GM06990 (cell line): ENCODE data around the gene HK2.

Experiments used
- DNase-seq: peaks from one replicate; pipeline ENCODE4 v3.0.0-alpha.2; 2011; ENCODE audit not compliant: insufficient read length; ENCODE audit errors: extremely low read depth
- H3K27me3 ChIP-seq: replicated peaks from 2 replicates; pipeline ENCODE4 v1.6.0; 2011; ENCODE audit warnings: low read length; ENCODE audit not compliant: control insufficient read depth, insufficient read depth
- H3K36me3 ChIP-seq: 2 replicates; pipeline ENCODE4 v1.5.1; 2011; ENCODE audit warnings: low read length; ENCODE audit not compliant: control insufficient read depth, insufficient read depth
- H3K4me3 ChIP-seq: replicated peaks from 2 replicates; pipeline ENCODE4 v1.5.1; 2011; ENCODE audit warnings: low read depth, mild to moderate bottlenecking, control low read depth, low read length
- TF ChIP-seq, protein P1 (sequence below): IDR thresholded peaks from 2 replicates; pipeline ENCODE4 v1.5.1; 2011; ENCODE audit warnings: low read length, control low read depth, mild to moderate bottlenecking, inconsistent platforms; ENCODE audit not compliant: insufficient read depth, poor library complexity, severe bottlenecking

Gene HK2

DNA sequence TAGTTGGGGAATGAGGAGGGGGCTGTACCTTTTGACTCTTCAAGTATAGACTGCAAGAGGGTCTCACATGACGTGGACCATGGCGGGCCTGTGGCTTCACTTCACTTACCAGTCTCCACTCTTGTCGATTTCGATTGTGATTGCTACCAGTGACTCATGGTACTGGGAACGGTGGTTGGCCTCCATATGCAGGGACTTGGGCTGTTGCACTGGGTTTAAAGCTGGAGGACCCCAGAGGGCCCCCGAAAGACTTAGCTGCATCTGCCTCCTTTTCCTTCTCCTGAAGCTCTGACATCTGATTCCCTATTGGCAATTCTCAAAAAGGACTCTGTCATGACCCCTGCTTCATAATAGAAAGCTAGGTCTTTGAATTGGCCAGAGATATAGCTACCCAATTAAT lies 43.4 kb downstream of the HK2 start:
- Histone ChIP-seq H3K36me3 (peaks cover 38% of the 10 kb centered on the region), H3K27me3 (no peaks in the 10 kb centered on the region), H3K4me3 (no peak overlapping the region)
- TF ChIP-seq, protein P1, sequence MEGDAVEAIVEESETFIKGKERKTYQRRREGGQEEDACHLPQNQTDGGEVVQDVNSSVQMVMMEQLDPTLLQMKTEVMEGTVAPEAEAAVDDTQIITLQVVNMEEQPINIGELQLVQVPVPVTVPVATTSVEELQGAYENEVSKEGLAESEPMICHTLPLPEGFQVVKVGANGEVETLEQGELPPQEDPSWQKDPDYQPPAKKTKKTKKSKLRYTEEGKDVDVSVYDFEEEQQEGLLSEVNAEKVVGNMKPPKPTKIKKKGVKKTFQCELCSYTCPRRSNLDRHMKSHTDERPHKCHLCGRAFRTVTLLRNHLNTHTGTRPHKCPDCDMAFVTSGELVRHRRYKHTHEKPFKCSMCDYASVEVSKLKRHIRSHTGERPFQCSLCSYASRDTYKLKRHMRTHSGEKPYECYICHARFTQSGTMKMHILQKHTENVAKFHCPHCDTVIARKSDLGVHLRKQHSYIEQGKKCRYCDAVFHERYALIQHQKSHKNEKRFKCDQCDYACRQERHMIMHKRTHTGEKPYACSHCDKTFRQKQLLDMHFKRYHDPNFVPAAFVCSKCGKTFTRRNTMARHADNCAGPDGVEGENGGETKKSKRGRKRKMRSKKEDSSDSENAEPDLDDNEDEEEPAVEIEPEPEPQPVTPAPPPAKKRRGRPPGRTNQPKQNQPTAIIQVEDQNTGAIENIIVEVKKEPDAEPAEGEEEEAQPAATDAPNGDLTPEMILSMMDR, result no peak
- DNase-seq, result no peak

DNA sequence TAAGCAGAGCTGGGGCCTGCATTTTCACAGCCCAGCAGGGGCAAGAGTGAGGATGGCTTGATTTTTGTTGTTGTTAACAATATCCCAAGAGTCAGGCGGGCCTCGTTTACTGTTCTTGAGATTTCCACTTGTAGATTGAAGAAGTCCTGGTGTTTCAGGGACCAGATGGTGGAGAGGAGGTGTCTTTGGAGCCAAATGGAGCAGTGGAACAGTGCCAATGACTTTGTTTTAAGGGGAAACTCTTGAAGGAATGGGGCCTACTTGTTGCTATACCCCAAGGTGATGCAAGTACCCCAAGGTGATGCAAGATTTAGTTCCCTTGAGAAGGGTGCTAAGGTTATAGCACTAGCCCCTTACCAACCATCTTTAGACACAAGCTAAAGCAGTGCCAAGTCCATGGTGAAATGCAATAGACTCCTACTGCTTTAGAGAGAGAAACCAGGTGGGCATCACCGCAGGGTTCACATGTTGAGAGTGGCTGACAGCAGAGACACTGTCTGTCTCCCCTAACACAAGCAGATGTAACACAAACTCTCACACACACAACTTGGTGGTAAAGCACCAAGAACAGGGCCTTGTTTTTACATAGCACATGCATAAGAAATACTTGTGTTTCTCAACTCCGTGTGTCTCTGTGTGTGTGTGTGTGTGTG lies 44.0 kb downstream of the HK2 start:
- no peak for DNase-seq
- Histone ChIP-seq H3K36me3 (peaks cover 41% of the 10 kb centered on the region), H3K27me3 (no peaks in the 10 kb centered on the region), H3K4me3 (no peak overlapping the region)
- TF ChIP-seq, protein P1, result no peak

DNA sequence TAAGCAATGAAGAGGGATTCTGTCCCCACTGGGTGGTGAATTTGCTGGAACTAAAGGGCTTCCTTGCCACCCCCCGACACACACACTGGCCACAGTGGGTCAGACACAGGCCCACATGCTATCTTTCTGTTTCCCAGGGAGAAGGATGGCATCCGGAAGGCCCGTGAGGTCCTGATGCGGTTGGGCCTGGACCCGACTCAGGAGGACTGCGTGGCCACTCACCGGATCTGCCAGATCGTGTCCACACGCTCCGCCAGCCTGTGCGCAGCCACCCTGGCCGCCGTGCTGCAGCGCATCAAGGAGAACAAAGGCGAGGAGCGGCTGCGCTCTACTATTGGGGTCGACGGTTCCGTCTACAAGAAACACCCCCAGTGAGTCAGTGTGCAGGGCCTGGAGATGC lies 44.6 kb downstream of the HK2 start:
- no peak overlapping the region for H3K4me3 ChIP-seq
- no peaks in the 10 kb centered on the region for H3K27me3 ChIP-seq
- H3K36me3 ChIP-seq, result peaks cover 46% of the 10 kb centered on the region
- no peak for DNase-seq
- TF ChIP-seq, protein P1, result no peak

DNA sequence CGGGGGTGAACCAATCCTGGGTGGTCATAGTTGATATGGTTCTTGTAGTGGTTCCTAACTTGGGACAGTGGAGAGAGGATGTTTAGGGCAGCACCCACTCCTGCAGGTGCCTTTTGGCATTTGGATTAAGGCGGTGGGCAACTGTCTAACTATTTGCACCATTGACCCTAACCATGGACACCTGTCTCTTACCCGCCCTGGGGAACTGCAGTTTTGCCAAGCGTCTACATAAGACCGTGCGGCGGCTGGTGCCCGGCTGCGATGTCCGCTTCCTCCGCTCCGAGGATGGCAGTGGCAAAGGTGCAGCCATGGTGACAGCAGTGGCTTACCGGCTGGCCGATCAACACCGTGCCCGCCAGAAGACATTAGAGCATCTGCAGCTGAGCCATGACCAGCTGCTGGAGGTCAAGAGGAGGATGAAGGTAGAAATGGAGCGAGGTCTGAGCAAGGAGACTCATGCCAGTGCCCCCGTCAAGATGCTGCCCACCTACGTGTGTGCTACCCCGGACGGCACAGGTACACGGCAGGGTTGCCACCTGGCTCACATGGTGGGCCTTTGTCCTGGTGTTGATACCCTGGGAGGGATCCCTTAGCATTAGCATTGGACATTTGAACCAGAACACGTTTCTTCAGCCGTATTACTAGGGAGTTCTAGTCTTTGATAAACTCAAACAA lies 46.3 kb downstream of the HK2 start:
- no peak overlapping the region for H3K4me3 ChIP-seq
- DNase-seq, result no peak
- peaks cover 53% of the 10 kb centered on the region for H3K36me3 ChIP-seq
- TF ChIP-seq, protein P1, result no peak
- no peaks in the 10 kb centered on the region for H3K27me3 ChIP-seq

DNA sequence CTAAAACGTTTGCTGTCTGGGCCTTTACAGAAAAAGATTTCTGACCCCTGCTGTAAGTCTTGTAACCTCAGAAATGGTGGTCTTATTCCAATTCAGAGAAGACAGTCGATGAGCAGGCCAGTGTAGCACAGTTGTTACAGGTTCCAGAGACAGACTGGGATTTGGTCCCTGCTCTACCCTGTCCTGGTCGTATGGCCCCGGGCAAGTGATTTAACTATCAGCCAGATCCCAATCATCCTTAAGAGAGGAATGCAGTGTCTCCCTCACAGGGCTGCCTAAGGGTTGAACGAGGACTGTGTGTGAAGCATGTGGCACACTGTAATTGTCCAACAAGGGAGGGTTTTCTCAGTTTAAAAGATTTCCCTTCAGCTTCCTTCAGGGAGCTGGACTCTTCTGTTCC lies 47.2 kb downstream of the HK2 start:
- no peaks in the 10 kb centered on the region for H3K27me3 ChIP-seq
- TF ChIP-seq, protein P1, result no peak
- H3K36me3 ChIP-seq, result peaks cover 57% of the 10 kb centered on the region
- no peak overlapping the region for H3K4me3 ChIP-seq
- DNase-seq, result no peak
